CMK (cell line): ENCODE measurements around the gene GNAT3.
A peak's percentile ranks its signal among the peaks of the same experiment; 100 is the strongest.

Experiments
- DNase-seq: peaks from one replicate; pipeline ENCODE4 v3.0.0-alpha.2; 2010; ENCODE audit warnings: low read depth

Gene GNAT3

DNA sequence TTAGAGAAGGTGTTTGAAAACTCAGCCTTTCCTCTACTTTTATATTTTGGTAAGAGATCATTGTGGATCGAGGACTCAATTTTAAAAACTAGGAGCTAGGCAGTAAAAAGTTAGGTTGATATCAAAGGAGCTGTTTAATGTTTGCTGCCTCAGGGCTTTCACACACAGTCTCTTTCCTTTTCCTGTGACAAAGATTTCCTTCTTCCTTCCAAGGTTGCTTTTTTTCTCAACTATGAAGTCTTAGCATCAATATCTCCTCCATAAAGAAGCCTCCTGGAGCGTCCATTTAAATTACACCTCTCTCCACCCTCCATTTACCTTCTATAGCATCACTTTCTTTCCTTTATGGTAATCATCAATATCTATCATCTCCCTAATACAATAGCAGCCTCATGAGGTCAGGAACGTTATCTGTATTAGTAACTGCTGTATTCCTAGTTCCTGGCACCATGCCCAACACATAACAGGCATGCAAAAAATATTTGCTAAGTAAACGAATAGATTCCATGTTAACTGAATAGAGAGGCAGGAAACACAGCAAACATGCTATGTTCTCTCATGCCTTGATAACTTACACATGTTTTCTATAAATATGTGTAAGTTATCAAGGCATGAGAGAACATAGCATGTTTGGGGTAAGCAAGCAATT, 48.5 kb downstream of the GNAT3 start:
- no peak for DNase-seq

DNA sequence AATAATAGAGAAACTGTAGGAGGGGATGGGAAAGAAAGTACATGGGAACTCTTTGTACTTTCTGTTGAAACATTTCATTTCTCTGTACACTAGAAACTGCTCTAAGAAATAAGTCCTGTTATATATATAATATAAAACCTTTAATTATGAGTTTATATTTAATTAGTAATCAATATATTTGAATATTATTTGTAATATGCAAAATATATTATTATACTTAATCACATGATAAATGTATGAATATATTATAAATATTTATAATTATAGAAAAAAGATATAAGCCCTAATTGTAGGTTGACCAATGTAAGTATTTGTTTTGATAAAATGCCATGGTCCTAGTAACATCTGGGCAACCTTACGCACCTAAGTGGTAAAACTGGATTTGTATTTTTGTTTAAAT, 51.0 kb downstream of the GNAT3 start:
- no peak for DNase-seq

DNA sequence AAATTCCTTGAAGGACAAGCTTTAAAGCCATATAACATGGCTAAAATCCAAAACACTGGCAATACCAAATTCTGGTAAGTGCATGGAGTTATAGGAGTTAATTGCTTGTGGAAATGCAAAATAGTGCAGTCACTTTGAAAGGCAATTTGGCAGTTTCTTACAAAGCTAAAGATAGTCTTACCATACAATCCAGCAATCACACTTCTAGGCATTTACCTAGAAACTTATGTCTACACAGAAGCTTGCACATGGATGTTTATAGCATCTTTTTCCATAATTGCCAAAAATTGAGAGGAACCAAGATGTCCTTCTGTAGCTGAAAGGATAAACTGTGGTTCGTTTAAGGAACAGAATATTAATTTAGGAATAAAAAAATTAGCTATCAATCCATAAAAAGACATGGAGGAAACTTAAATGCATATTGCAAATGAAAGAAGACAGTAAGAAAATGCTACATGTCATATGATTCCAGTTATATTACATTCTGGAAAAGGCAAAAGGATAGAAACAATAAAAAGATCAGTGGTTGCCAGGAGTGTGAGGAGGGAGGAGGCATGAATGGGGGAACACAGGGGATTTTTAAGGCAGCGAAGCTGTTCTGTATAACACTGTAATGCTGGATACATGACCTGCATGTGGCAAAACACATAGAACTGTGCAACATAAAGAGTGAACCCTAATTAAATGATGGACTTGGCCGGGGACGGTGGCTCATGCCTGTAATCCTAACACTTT, 51.9 kb downstream of the GNAT3 start:
- no peak for DNase-seq

DNA sequence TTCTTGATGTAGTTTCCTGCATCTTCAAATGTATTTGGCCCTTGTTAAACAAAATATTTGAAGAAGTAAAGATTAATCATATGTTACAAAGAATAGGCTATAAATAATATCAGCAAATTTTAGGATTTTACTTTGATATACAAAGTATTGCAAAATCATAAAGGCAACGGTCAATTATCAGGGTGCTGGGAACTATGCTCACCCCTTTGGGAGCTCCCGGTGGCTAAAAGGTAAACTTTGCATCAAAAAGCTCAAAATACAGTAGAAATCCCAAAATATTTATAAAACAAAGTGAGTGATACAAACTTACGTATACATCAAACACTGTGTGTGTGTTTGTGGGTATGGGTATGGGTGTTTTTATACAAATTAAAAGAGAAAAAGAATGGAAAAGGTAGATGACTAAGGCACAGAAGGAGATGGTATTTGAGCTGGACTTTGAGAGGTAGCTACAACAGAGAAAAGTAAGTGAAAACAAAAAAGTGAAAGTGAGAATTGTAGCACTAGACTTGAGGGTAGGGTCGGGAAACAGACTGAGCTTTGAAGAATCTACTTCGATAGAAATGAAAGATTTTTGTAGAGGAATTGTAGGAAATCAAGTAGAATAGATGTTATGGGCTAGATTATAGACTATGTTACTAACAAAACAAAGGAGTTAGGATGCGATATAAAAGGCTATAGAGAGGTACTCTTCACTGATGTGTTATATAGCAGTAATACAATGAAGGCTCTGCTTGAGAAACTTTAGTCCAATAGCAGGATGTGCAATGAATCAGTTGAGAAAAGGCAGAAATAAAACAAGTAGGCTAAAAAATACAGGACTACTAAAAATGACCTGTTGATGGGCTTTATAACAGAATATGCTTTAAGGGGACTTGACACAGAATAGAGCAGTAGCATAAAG, 52.8 kb downstream of the GNAT3 start:
- no peak for DNase-seq

DNA sequence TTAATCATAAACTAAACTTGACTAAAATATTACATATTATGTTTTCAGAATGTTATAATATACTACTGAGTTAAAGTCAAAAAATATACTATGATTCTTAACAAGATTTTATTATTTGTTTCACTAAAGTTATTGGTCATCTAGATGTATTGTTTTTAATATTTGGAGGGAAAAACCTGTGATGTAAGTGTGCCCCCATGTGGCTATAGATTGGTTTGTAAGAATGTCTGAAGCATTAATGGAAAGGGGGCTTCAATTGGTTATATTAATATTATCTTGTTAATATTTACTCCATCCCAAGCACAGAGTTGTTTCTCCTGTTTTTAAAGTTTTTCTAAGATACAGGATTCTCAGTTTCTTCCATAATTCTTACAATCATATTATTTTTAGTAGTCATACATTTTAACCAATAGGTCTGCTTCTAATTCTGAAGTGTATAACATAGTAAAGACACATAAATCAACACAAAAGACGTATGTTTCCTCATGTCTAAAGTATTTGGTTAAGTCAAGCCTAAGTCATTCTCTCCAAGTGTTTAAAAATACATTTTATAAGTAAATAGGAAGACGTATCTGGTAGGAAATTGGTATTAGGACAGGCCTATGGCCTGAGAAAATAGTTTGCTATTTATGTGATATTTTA, 58.0 kb downstream of the GNAT3 start:
- DNase-seq = no peak

DNA sequence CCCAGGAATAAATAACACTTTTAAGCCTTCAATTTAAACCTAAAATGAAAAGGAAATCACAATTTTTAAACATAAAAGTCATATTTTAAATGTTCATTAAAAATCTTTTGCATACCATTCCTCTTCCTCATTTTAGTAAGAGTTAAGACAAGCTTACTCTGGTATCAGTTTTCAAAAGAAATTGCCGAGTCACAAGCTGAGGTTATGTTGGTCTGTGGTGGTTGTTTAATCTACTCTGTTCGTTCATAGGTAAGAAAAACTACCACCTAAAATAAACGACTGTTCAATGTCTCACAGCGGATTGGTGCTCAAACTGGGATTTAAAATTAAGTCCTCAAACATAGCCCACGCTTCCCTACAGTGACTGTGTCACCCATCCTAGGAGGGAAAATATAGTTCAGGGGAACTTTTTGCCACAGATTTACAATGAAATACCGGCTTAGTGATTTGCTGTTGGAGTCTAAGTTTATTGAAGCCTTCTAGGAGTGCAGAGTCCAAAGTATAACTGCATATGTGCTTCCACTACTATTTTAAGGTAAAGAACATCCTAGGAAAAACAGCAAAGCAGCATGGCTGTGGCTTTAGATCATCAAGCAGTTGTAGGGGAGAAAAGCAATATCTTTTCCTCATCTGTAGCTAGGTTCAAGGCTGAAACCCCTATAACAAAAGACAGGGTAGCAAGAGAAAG, 61.1 kb downstream of the GNAT3 start:
- DNase-seq = no peak

DNA sequence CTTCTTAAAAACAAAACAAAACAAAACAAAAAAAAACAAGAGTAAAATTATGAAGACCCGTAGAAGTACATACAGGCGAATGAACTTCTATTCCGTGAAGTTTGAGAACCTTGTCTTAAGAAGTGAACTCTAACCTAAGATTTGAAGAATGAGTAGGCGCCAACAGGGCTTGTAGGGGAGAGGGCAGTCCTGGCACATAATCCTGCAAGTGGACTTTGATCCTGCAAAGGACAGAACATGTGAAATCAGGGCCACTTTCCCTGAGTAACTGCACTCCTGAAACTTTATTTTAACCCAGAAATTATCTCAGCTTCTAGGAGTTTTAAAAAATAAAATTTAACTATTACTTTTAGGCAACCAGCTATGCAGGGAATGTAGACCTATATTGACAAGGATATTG, 62.0 kb downstream of the GNAT3 start:
- DNase-seq = no peak

DNA sequence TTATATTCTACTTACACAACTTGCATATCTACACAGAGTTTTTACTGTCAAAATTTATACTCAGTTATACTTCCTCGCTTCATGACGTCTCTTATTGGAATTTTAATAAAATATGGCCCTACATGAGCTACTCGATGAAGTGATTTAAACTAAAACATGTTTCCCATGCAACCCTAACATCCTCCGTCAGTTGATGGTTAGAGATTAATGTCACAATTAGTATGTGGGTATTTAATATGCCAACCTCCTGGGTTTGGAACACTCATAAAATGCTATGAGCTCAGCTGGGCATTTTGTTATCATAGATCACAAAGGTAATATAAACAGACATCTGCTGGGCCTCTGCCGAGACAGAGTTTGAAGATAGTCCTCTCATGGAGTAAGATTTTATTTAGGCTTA, 66.5 kb downstream of the GNAT3 start:
- no peak for DNase-seq

DNA sequence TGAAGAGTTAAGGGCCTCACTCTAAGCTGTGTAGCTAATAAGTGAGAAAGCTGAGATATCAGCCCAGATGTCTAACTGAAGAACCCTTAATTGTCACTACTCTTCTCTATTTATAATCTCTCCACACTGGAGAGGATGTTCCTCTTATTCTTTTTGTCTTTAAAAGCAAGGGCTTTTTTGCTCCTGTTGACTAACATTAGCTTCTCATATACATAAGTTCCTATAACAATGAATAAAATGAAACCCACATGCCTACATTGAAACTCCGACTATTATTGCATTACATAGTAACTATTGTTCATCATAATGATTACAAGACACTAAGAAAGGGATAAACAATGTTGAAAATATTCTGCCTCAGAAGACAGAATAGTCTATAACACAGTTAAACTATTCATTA, 67.1 kb downstream of the GNAT3 start:
- DNase-seq = no peak

DNA sequence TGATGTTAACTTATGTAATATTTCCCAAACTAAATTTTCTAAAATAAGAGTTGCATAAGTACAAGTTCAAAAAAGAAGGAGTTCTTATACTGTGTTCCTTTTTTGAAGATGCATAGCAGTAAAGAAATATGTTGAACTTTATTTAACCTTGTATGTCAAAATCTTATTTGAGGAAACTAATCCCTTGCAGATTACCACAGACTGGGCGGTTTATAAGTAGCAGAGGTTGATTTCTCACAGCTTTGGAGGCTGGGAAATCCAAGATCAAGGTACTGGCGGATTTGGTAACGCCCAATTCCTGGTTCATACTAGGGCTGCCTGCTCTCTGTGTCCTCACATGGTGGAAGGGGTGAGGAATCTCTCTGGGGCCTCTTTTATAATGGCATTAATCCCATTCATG, 68.5 kb downstream of the GNAT3 start:
- DNase-seq = no peak

DNA sequence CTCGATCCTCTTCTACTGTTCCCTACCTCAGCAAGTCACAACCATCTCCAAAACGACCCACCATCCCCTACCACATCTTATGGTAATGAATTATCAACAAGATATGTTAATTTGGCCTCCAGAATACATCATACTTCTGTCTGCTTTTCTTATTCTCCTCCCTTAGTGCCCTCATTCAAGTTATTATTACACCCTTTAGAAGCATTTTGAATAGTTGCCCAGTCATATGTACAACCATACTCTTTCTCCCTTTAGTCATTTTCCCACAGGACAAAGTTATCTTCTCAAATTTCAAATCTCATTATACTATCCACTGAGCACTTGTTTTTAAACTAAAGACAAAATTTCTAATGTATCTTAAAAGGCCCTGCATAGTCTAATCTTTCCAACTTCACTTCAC, 71.0 kb downstream of the GNAT3 start:
- DNase-seq = no peak

DNA sequence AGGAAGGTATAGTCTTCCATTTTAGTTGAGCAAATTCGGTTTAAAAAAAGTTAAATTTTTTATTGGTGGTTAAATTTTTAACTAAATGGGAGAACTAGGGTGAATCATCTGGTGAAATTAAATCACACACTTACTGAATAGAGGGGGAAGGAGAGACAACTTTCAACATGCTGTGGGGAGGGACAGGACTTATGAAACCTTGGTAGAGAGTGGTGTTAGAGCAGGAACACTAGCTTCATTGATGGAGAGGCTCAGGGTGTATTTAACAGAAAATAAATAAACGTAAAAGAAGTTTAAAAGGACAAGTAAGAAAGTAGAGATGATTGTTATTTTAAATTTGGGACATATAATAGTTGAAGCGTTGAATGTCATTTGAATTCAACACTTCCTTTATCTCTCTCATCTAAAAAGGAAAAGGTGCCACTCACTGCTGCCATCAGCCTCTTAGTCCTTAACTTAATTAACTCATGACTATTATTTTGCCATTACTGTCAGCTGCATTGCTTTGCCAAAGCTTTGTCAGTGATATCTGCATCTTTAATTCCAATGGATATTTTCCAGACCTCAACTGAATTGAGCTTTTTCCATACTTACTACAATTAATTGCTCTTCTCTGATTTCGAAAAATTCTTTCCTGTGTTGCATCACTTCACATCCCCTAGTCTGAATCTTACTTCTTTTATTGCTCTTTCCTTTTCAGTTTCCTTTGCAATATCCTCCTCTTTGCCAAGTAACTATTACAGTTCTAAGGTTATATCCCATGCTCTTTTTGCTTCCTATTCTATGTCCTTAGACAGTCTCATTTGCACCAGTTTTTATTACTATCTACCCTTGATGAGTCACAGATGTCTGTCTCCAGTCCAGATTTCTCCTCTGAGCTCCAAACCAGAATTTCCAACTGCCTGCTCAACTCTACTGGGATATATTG, 71.7 kb downstream of the GNAT3 start:
- DNase-seq = no peak

DNA sequence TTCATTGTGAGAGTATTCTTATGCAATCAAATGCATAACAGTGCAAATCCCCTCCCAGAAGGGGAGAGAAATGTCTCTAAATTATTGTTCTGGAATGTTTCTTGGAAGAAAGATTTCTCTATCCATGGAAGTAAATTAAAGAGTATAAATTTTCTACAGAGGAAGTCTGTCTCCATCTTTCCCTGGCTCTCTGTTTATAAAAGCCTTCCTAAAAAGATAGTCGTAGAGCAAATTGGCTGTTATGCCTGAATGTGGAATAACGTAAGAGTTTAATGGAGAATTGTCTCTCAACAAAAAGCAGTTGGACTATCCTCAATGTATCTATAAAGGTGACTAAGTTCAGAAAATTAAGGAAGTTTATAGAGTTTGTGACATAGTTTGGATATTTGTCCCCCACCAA, 76.3 kb downstream of the GNAT3 start:
- DNase-seq = no peak

DNA sequence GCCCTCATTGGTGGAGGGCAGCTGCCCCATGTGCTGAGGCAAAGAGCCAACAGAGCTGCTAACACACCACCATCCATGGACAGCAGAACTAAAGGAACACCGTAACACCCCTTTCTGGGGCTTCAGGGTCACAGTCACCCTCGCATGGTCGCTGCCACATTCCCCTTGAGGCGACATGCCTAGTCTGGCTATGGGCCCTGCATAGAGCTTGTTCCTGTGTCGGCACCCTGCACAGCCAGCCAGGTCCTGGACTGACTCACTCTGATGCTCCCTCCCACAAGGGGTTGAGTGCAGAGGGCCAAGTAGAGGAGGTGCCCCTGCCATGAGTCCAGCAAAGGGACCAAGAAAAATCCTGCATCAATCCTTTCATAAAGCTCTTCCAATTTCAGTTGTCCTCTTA, 77.8 kb downstream of the GNAT3 start:
- no peak for DNase-seq

DNA sequence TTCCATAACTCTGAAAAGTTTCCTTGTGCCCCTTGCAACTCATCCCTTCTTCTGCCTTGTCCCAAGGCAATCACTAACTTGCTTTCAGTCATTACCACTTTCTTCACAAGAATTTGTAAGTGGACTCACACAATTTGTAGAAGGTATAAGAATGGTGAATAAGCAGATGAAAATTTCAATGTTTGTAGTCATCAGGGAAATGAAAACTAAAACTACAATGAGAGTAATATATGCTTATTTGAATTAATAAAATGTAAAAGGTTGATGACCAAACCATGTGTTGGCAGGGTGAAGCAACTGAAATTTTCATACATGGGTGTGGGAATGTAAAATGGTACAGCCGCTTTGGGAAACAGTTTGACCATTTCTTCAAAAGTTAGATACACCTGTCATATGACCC, 79.7 kb downstream of the GNAT3 start:
- DNase-seq = no peak

DNA sequence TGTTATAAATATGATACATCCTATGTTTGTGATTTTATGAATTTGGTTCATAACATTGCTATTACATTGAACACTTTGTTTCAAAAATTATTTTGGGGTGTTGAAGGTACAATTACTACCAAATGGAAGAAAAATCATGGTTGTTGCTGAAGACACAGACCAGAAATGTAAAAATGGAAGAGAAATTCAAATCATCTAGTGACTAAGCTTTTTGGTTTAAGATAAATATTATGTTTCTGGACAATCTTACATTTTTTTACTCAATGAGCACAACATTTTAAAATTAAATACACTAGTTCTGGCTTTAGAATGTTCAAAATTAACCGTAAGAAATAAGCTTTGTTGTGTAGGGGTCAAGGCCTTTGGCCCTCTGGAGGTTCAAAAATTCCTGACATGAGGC, 82.7 kb downstream of the GNAT3 start:
- no peak for DNase-seq

DNA sequence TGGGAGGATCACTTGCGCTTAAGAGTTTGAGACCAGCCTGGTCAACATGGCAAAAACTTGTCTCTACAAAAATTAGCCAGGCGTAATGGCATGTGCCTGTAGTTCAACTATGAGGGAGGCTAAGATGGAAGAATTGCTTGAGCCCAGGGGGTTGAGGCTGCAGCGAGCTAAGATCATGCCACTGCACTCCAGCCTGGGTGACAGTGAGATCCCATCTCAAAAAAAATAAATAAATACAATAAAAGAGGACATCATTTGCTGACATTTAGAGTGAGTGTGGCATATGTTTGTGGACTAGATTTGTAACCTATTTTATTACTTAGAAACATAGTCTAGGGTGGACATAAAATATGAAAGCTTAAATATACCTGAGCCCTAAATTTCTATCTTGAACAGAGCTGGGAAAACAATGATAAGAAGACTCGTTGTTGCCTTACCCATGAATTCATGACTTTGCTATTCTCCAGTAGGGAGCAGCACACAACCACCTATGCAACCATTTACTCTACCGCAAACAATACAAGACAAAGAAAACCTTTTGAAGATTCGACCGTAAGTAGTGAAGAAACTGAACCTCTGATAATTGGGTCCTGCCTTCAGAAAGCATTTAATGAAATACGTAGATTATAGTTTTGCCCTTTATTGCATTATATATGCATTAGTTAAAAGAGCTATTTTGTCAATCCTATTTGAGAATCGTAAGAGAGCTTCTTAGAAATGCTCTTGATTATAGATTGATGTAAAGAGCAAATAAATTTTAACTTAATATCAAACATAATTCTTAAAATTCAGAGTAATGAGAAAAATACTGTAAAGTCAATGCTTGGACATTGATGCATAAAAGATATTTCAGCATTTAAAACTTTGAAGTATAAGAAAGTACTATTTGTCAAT, 83.5 kb downstream of the GNAT3 start:
- DNase-seq = peak; percentile 24

DNA sequence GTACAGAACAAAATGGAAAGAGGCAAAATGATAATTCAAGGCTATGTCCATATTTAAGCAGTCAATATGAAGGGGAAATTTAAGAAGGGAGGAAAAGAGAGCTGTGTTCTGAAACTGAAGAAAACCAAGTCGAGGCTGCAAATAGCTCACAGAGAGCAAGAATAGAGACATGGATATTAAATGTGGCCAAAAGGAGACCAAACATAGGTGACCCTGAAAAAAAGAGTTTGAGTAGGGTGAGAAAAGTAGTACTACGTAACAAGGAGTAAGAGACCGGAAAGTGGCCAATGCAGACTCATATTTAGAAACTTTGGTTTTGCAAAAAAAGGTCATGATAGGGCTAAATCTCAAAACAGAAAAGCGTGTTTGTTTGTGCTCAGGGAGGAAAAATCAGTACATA, 84.6 kb downstream of the GNAT3 start:
- DNase-seq = no peak

DNA sequence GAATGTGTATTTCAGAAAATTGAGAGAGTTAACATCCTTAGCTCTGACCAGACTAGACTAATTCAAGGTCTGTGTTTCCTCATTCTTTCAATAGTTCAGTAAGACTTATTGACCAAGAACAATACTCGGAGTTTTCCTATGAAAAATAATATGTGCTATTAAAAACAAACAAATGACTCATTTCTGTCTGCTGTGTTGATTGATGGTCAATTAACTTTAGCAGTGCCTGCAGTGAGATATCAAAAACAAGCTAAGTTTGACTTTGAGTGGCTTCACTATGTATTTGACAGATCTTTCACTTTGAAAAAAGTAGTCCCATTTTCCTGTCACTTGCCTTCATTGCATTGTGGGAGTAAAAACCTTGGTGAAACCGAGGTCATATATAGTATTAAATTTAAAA, 91.0 kb downstream of the GNAT3 start:
- no peak for DNase-seq
